HepG2 (cell line): ENCODE data around the gene ZNF225. TPM values are rescaled to one million over a fixed set of nuclear protein-coding genes. Genes with fewer than 3 reads are reported as not detected.

Source experiments
- ESRRA ChIP-seq: sonication (generic); formaldehyde crosslinking; IDR thresholded peaks from 2 replicates; pipeline ENCODE4 v1.5.1; 2020; ENCODE audit warnings: mild to moderate bottlenecking, low read depth, missing genetic modification reagents
- FOXO4 ChIP-seq: sonication (generic); formaldehyde crosslinking; conservative IDR thresholded peaks from 2 replicates; pipeline ENCODE4 v1.8.1; 2023; ENCODE audit warnings: missing genetic modification reagents
- JDP2 ChIP-seq: sonication (generic); formaldehyde crosslinking; IDR thresholded peaks from 2 replicates; pipeline ENCODE4 v1.8.1; 2022; ENCODE audit warnings: missing genetic modification reagents, borderline replicate concordance
- KAT8 ChIP-seq: IDR thresholded peaks from 2 replicates; pipeline ENCODE4 v1.6.1; 2016; ENCODE audit warnings: missing genetic modification reagents, missing compliant biosample characterization
- KMT2A ChIP-seq: sonication (generic); formaldehyde crosslinking; IDR thresholded peaks from 2 replicates; pipeline ENCODE4 v1.4.0; 2020; ENCODE audit warnings: missing genetic modification reagents
- LRRFIP1 ChIP-seq: sonication (generic); formaldehyde crosslinking; conservative IDR thresholded peaks from 2 replicates; pipeline ENCODE4 v1.4.0; 2020; ENCODE audit warnings: missing genetic modification reagents
- NFE2 ChIP-seq: sonication (generic); formaldehyde crosslinking; IDR thresholded peaks from 2 replicates; pipeline ENCODE4 v1.4.0; 2020; ENCODE audit warnings: missing genetic modification reagents
- PAXIP1 ChIP-seq: sonication (generic); formaldehyde crosslinking; conservative IDR thresholded peaks from 2 replicates; pipeline ENCODE4 v1.4.0; 2020; ENCODE audit warnings: mild to moderate bottlenecking, missing genetic modification reagents, moderate library complexity
- SYNCRIP ChIP-seq: fragments of 200-400 bp; formaldehyde crosslinking; IDR thresholded peaks from 2 replicates; pipeline ENCODE4 v1.6.1; 2018; ENCODE audit warnings: mild to moderate bottlenecking, low read depth, low read length; ENCODE audit not compliant: insufficient read depth
- THAP8 ChIP-seq: sonication (generic); formaldehyde crosslinking; IDR thresholded peaks from 2 replicates; pipeline ENCODE4 v1.5.1; 2020; ENCODE audit warnings: missing genetic modification reagents, mild to moderate bottlenecking, borderline replicate concordance
- ZFX ChIP-seq: sonication (generic); formaldehyde crosslinking; IDR thresholded peaks from 2 replicates; pipeline ENCODE4 v1.4.0; 2020; ENCODE audit warnings: mild to moderate bottlenecking, low read depth, missing genetic modification reagents, moderate library complexity
- ZNF138 ChIP-seq: sonication (generic); formaldehyde crosslinking; IDR thresholded peaks from 2 replicates; pipeline ENCODE4 v1.5.0; 2020; ENCODE audit warnings: mild to moderate bottlenecking, low read depth, missing genetic modification reagents
- ZNF253 ChIP-seq: sonication (generic); formaldehyde crosslinking; IDR thresholded peaks from 2 replicates; pipeline ENCODE4 v1.8.0; 2022; ENCODE audit warnings: mild to moderate bottlenecking, missing genetic modification reagents, borderline replicate concordance
- ZNF280D ChIP-seq: sonication (generic); formaldehyde crosslinking; IDR thresholded peaks from 2 replicates; pipeline ENCODE4 v1.5.1; 2020; ENCODE audit warnings: mild to moderate bottlenecking, missing genetic modification reagents
- ZNF44 ChIP-seq: sonication (generic); formaldehyde crosslinking; IDR thresholded peaks from 2 replicates; pipeline ENCODE4 v1.5.1; 2020; ENCODE audit warnings: mild to moderate bottlenecking, missing genetic modification reagents
- ZNF550 ChIP-seq: sonication (generic); formaldehyde crosslinking; IDR thresholded peaks from 2 replicates; pipeline ENCODE4 v1.4.0; 2020; ENCODE audit warnings: mild to moderate bottlenecking, missing genetic modification reagents, borderline replicate concordance
- polyA plus RNA-seq, 8 experiments: library from polyadenylated mRNA; depleted of rRNA in 3 of 8; stranded (reverse) in 7 of 8; unstranded in 1 of 8; fragments of >200 nt; fragmentation: Illumina TruSeq in 4 of 8; extraction: Trizol in 4 of 8; gene quantifications; 2 replicates each; pipeline versions ENCODE4 v1.2.1 to v1.2.3, GENCODE V29; 2011 to 2016; ENCODE audit warnings: low read depth in 4 of 8, missing spikeins in 1 of 8, mixed read lengths in 1 of 8; ENCODE audit not compliant: insufficient read depth in 1 of 8
- total RNA-seq, 5 experiments: library from RNA; depleted of rRNA; stranded (reverse); fragments of >200 nt; fragmentation: Illumina TruSeq; extraction: Trizol; gene quantifications; 2 replicates each; pipeline ENCODE4 v1.2.3, GENCODE V29; 2016; ENCODE audit warnings: low read depth in 1 of 5

Gene ZNF225
- total and polyA plus RNA-seq, 2 of the 13 experiments (the other 11 are each of a cell fraction or from before 2014, with no cell fraction given) = 0.87 to 3.3 TPM

- TF ChIP-seq PAXIP1 (CRISPR knock-in tag) = no peak
- no peak for TF ChIP-seq LRRFIP1
- TF ChIP-seq ZNF138 (CRISPR knock-in tag) = no peak
- no peak for TF ChIP-seq NFE2 (CRISPR knock-in tag)
- no peak for TF ChIP-seq FOXO4
- TF ChIP-seq ZFX = peak; percentile 84
- no peak for TF ChIP-seq ZNF253 (CRISPR knock-in tag)
- no peak for TF ChIP-seq THAP8 (CRISPR knock-in tag)
- no peak for TF ChIP-seq JDP2 (CRISPR knock-in tag)
- TF ChIP-seq KMT2A (CRISPR knock-in tag) = peak; percentile 83; the same call in 1 of the 2 replicates
- 0 out of 2 replicates have a peak, but pooled peaks have one; percentile 16 for TF ChIP-seq ZNF44 (CRISPR knock-in tag)
- TF ChIP-seq KAT8 (CRISPR knock-in tag) = peak; percentile 87; the same call in 1 of the 2 replicates
- TF ChIP-seq ZNF280D = no peak
- TF ChIP-seq ZNF550 (CRISPR knock-in tag) = no peak
- no peak for TF ChIP-seq SYNCRIP
- TF ChIP-seq ESRRA (CRISPR knock-in tag) = no peak
These were observed 19.1 kb upstream of the ZNF225 start, which contains the start of gene ZNF224 (continued) for GRCh38 chr19:44093931-44094765.
